ENCODE data around the gene CHRND. TPM values are rescaled to one million over a fixed set of nuclear protein-coding genes. Genes with fewer than 3 reads are reported as not detected.

CHRND gene
- total and polyA plus RNA-seq, 11 donors, result not detected

GRCh38 chr2:232537079-232537478 lies 11.1 kb downstream of the CHRND start:
- no peak for ATAC-seq
- Histone ChIP-seq H3K4me3 (no peak overlapping the region), H3K4me1 (peaks cover 0 to 13% (median 0%) of the 10 kb centered on the region in 12 donors), H3K27me3 (peaks cover 0 to 11% (median 0%) of the 10 kb centered on the region in 9 donors), H3K9me3 (peaks cover 0 to 7% (median 0%) of the 10 kb centered on the region in 12 donors), H3K27ac (peak overlapping the region in 3 of 12 donors; percentile 34 to 52 (median 35)), H3K36me3 (no peaks in the 10 kb centered on the region)
- peak in 1 of 5 donors; percentile 30 for DNase-seq
- TF ChIP-seq POLR2A (IDR thresholded peaks at IDR 0.05) (no peak), CTCF (IDR thresholded peaks at IDR 0.05) (peak in 3 of 12 donors; percentile 14 to 21 (median 19))
- intact Hi-C loops (cut with DNase I), result no loop called here
- WGBS, 4 donors, result 58 to 75% (median 62%) methylated on average over 5 of the region's 5 CpGs

- H3K36me3 ChIP-seq, result no peaks in the 10 kb centered on the region
- intact Hi-C loops (cut with DNase I), result no loop called here
- ATAC-seq (peak; percentile 44 to 78 (median 63)), DNase-seq (peak; percentile 44 to 72 (median 63))
- no peak overlapping the region for H3K4me3 ChIP-seq
- WGBS, 4 donors, result 46 to 61% (median 58%) methylated on average over 4 of the region's 4 CpGs
- peaks cover 0 to 11% (median 0%) of the 10 kb centered on the region in 9 donors for H3K27me3 ChIP-seq
- peaks cover 0 to 13% (median 0%) of the 10 kb centered on the region in 12 donors for H3K4me1 ChIP-seq
- peak overlapping the region in 3 of 12 donors; percentile 34 to 52 (median 35) for H3K27ac ChIP-seq
- TF ChIP-seq CTCF (IDR thresholded peaks at IDR 0.05) (no peak), POLR2A (IDR thresholded peaks at IDR 0.05) (no peak)
- H3K9me3 ChIP-seq, result peaks cover 0 to 7% (median 0%) of the 10 kb centered on the region in 12 donors
Observed at GRCh38 chr2:232537499-232537898, 11.5 kb downstream of the CHRND start.

DNA sequence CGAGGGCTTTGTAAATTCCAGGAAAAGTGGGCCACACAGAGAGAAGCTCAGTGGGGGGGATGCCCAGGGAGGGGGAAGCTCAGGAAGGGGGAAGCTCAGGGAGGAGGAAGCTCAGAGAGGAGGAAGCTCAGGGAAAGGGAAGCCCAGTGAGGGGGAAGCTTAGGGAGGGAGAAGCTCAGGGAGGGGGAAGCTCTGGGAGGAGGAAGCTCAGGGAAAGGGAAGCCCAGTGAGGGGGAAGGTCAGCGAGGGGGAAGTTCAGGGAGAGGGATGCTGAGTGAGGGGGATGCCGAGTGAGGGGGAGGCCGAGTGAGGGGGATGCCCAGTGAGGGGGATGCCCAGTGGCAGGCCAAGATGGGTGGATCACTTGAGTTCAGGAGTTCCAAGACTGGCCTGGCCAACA lies 12.7 kb downstream of the CHRND start:
- intact Hi-C loops (cut with DNase I), result no loop called here
- H3K4me1 ChIP-seq, result peaks cover 0 to 13% (median 0%) of the 10 kb centered on the region in 12 donors
- no peaks in the 10 kb centered on the region for H3K36me3 ChIP-seq
- ATAC-seq (peak in 1 of 4 donors; percentile 4), DNase-seq (peak in 1 of 5 donors; percentile 40)
- H3K27ac ChIP-seq, result no peak overlapping the region
- 44 to 56% (median 45%) methylated on average over 4 of the region's 4 CpGs for WGBS, 4 donors
- H3K27me3 ChIP-seq, result peaks cover 0 to 11% (median 0%) of the 10 kb centered on the region in 9 donors
- TF ChIP-seq CTCF (IDR thresholded peaks at IDR 0.05), result no peak
- no peak for TF ChIP-seq POLR2A (IDR thresholded peaks at IDR 0.05)
- peaks cover 0 to 7% (median 0%) of the 10 kb centered on the region in 12 donors for H3K9me3 ChIP-seq
- no peak overlapping the region for H3K4me3 ChIP-seq

GRCh38 chr2:232539298-232540231 lies 13.6 kb downstream of the CHRND start, which contains the start of gene CHRNG:
TSS of gene CHRNG (plus strand) at chr2:232539692. CDS start at chr2:232539748, 56 bp downstream.
- H3K9me3 ChIP-seq, result peaks cover 0 to 7% (median 0%) of the 10 kb centered on the region in 12 donors
- peaks cover 0 to 11% (median 0%) of the 10 kb centered on the region in 9 donors for H3K27me3 ChIP-seq
- peaks cover 0 to 13% (median 0%) of the 10 kb centered on the region in 12 donors for H3K4me1 ChIP-seq
- ATAC-seq, result no peak
- TF ChIP-seq CTCF (IDR thresholded peaks at IDR 0.05) (no peak), POLR2A (IDR thresholded peaks at IDR 0.05) (no peak)
- peak in 1 of 5 donors; percentile 46 for DNase-seq
- intact Hi-C loops (cut with DNase I), result no loop called here
- H3K36me3 ChIP-seq, result no peaks in the 10 kb centered on the region
- H3K4me3 ChIP-seq, result no peak within 1 kb of the TSS
- 70 to 76% (median 73%) methylated on average over 9 to 23 of the region's 23 CpGs for WGBS, 4 donors
- no peak within 1 kb of the TSS for H3K27ac ChIP-seq

Data from heart left ventricle (tissue), 16 donors.